OCI-LY3 (cell line): Measurements from ENCODE around the gene XYLT2.

Source experiments
- H2AFZ ChIP-seq: fragments of 200-600, 300-600 bp; shearing (Covaris generic); 2 replicates; pipeline ENCODE4 v1.6.0; 2014; ENCODE audit warnings: antibody characterized with exemption, low read depth, low read length
- H3K27ac ChIP-seq: fragments of 200-600, 300-600 bp; sonication (generic); 2 replicates; pipeline ENCODE4 v1.5.1; 2014; ENCODE audit warnings: mild to moderate bottlenecking, low read length, moderate library complexity, mixed read lengths
- H3K27me3 ChIP-seq: fragments of 200-600, 300-600 bp; sonication (generic); 2 replicates; pipeline ENCODE4 v1.6.1; 2014; ENCODE audit warnings: low read depth, low read length, mixed read lengths
- H3K36me3 ChIP-seq: fragments of 200-600, 300-600 bp; sonication (generic); replicated peaks from 2 replicates; pipeline ENCODE3; 2014; ENCODE audit warnings: low read depth, low read length, mixed read lengths
- H3K4me1 ChIP-seq: fragments of 300-600, 200-600 bp; sonication (generic); 2 replicates; pipeline ENCODE4 v1.6.1; 2014; ENCODE audit warnings: low read length, mixed read lengths
- H3K4me2 ChIP-seq: fragments of 200-600, 300-600 bp; sonication (generic); 2 replicates; pipeline ENCODE4 v1.6.1; 2014; ENCODE audit warnings: low read length, mixed read lengths
- H3K4me3 ChIP-seq: fragments of 300-600, 200-600 bp; sonication (generic); 2 replicates; pipeline ENCODE4 v1.5.1; 2014; ENCODE audit warnings: antibody characterized with exemption, mild to moderate bottlenecking, low read length, moderate library complexity
- H3K79me2 ChIP-seq: fragments of 300-600, 200-600 bp; shearing (Covaris generic); 2 replicates; pipeline ENCODE4 v1.6.1; 2014; ENCODE audit warnings: mild to moderate bottlenecking, low read length, mixed read lengths
- H3K9ac ChIP-seq: fragments of 300-600, 200-600 bp; shearing (Covaris generic); 2 replicates; pipeline ENCODE4 v1.6.0; 2014; ENCODE audit warnings: mild to moderate bottlenecking, low read length, moderate library complexity
- H3K9me3 ChIP-seq: fragments of 200-600, 300-600 bp; shearing (Covaris generic); 2 replicates; pipeline ENCODE4 v1.6.1; 2014; ENCODE audit warnings: low read length, mixed read lengths; ENCODE audit not compliant: insufficient read depth
- H4K20me1 ChIP-seq: fragments of 200-600, 300-600 bp; sonication (generic); 2 replicates; pipeline ENCODE4 v1.6.1; 2016; ENCODE audit warnings: low read length, mixed read lengths; ENCODE audit not compliant: insufficient read depth
- EZH2phosphoT487 ChIP-seq: fragments of 200-600 bp; shearing (Covaris generic); IDR thresholded peaks from 2 replicates; pipeline ENCODE4 v1.6.1; 2018; ENCODE audit warnings: antibody characterized with exemption, mixed run types, low read depth
- TF ChIP-seq, protein P1 (sequence below): fragments of 200-600, 300-600 bp; sonication (generic); IDR thresholded peaks from 2 replicates; pipeline ENCODE4 v1.5.1; 2014; ENCODE audit warnings: antibody characterized with exemption, low read length, low read depth

XYLT2 gene

DNA sequence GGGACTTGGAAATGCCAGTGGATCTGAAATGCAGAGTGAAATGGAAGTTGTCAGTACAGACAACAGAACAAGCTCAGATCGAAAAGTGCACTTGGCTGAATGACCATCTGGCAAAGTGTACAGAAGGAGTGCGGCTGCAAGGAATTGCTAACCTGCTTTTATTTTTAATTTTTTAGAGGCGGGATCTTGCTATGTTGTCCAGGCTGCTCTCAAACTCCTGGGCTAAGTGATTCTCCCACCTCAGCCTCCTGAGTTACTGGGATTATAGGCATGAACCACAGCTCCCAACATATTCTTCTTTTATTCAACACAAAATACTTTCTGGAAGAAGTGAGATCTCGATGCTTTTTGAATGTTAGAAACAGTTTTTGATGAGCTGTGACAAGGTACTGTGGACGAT is 47.8 kb downstream of the XYLT2 start:
- Histone ChIP-seq H2AFZ (no peak overlapping the region), H3K27ac (no peak overlapping the region), H3K36me3 (peaks cover 65% of the 10 kb centered on the region), H4K20me1 (peaks cover 13% of the 10 kb centered on the region; the same call in 1 of the 2 replicates), H3K4me2 (no peak overlapping the region), H3K4me3 (no peak overlapping the region), H3K79me2 (peaks cover 56% of the 10 kb centered on the region), H3K27me3 (no peaks in the 10 kb centered on the region), H3K9ac (no peak overlapping the region), H3K9me3 (no peaks in the 10 kb centered on the region), H3K4me1 (peaks cover 34% of the 10 kb centered on the region)
- TF ChIP-seq, protein P1, sequence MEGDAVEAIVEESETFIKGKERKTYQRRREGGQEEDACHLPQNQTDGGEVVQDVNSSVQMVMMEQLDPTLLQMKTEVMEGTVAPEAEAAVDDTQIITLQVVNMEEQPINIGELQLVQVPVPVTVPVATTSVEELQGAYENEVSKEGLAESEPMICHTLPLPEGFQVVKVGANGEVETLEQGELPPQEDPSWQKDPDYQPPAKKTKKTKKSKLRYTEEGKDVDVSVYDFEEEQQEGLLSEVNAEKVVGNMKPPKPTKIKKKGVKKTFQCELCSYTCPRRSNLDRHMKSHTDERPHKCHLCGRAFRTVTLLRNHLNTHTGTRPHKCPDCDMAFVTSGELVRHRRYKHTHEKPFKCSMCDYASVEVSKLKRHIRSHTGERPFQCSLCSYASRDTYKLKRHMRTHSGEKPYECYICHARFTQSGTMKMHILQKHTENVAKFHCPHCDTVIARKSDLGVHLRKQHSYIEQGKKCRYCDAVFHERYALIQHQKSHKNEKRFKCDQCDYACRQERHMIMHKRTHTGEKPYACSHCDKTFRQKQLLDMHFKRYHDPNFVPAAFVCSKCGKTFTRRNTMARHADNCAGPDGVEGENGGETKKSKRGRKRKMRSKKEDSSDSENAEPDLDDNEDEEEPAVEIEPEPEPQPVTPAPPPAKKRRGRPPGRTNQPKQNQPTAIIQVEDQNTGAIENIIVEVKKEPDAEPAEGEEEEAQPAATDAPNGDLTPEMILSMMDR: no peak
- no peak for TF ChIP-seq EZH2phosphoT487

DNA sequence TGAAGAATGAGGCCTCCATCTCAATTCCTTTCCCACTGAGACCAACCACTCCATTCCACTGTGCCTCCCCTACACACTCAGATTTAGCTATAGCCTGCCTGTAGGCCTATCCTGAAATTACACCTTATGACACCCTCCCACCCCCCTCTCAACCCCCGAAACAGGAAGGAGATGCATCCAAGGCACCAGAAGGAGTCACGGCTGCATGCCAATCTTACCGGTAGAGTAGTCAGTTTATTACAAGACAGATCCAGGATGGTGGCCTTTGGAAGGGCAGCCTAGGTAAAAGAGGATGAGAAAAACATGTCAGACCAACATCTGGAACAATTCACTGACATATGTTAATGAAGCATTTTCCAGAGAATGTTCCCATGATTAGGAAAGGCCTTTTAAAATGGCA is 48.8 kb downstream of the XYLT2 start:
- H3K27me3 ChIP-seq: no peaks in the 10 kb centered on the region
- peaks cover 56% of the 10 kb centered on the region for H3K79me2 ChIP-seq
- H3K36me3 ChIP-seq: peaks cover 55% of the 10 kb centered on the region
- no peaks in the 10 kb centered on the region for H3K9me3 ChIP-seq
- no peak overlapping the region for H3K4me2 ChIP-seq
- no peak overlapping the region for H2AFZ ChIP-seq
- peaks cover 34% of the 10 kb centered on the region for H3K4me1 ChIP-seq
- peaks cover 13% of the 10 kb centered on the region; the same call in 1 of the 2 replicates for H4K20me1 ChIP-seq
- H3K27ac ChIP-seq: no peak overlapping the region
- H3K9ac ChIP-seq: no peak overlapping the region
- TF ChIP-seq EZH2phosphoT487: no peak
- H3K4me3 ChIP-seq: no peak overlapping the region

DNA sequence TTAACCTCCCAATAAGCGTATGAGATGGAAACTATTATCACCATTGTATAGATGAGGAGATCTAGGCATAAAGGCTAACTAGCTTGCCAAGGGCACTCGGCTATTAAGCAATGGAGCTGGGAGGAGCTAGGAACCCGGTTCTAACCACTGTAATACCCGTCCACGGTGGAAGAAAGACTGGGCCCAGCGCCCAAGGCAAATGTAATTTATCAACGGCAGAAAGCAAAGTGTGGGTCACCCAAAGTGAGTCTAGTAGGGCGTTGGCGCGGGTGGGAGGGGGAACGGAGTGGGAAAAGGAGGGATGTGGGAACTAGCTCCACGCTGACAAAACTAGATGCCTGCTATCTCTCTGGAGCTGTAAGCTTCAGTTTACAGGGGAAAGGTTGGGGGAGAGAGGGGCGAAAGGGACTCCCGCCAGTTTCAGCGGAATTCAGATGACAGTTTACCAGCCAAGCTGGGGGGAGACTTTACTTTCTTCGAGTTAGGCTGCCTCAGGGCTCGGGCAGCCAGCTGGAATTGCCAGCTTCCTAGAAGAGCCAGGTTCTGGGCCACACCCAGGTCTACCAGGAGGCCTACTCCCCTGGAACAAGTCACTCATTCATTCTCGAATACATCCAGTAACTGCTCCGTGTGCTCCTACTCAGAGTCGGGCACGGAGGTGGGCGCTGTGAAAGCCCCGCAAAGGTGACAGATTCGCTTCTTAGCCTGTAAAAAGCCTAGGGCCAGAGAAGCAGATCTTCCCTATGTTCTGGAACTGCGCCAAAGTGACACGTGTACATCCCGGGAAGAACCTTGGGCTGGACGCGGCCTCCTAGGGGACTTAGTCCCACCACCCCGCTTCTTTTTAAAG is 50.6 kb downstream of the XYLT2 start:
- TF ChIP-seq EZH2phosphoT487: no peak
- TF ChIP-seq, protein P1: no peak
- peaks cover 47% of the 10 kb centered on the region for H3K79me2 ChIP-seq
- H3K27ac ChIP-seq: peak overlapping the region; percentile 51
- no peak overlapping the region for H2AFZ ChIP-seq
- H3K4me1 ChIP-seq: peaks cover 27% of the 10 kb centered on the region
- peak overlapping the region; percentile 96 for H3K9ac ChIP-seq
- peaks cover 13% of the 10 kb centered on the region; the same call in 1 of the 2 replicates for H4K20me1 ChIP-seq
- H3K36me3 ChIP-seq: peaks cover 42% of the 10 kb centered on the region
- peak overlapping the region; percentile 97 for H3K4me3 ChIP-seq
- no peaks in the 10 kb centered on the region for H3K27me3 ChIP-seq
- H3K9me3 ChIP-seq: no peaks in the 10 kb centered on the region
- H3K4me2 ChIP-seq: peak overlapping the region; percentile 95

DNA sequence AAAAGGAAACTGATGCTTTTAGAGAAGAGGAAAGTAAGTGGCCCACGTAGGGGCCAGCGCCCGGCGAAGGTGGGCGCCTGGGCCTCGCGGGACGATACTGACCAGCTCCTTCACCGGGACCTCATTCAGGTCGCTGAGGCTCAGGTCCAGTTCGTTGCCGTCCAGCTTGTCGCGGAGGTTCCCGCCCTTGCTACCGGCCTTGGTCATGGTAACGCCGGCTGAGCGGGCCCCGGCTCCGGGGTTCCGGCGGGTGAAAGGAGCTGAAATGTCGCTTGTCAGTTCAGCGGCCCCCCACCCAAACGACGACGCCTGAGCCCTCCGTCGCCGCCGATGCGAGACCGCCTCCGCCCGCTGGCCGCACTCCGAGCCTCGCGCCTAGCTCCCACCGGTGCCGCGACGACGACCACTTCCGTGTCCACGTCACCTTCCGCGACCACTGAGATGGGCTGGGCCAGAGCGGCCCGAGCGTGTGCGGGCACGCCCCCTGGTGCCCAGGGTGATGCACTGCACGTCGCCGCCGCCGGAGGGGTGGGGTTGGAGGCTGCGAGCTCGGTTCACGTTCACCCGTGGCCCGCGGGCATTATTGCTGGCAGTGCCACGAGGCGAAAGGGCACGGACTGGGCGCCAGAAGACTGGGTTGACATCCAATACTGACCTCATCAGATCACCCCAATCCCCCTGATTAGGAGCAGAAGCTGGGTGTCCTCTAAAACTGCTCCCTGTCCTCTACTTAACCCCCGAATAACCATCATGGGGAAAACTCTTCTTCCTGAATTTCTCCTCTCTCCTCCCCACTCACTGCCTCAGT is 51.4 kb downstream of the XYLT2 start, which contains the start of gene LRRC59:
Gene LRRC59, minus strand, starts transcription at position 413 of the 808 bp plus-strand sequence. Its CDS starts 206 bp downstream, at position 207.
- Histone ChIP-seq H3K27me3 (no peaks in the 10 kb centered on the region), H2AFZ (peak within 1 kb of the TSS; percentile 95), H3K36me3 (peaks cover 36% of the 10 kb centered on the region), H3K4me3 (peak within 1 kb of the TSS; percentile 97), H3K4me1 (peaks cover 18% of the 10 kb centered on the region), H3K79me2 (peaks cover 47% of the 10 kb centered on the region), H4K20me1 (peaks cover 13% of the 10 kb centered on the region; the same call in 1 of the 2 replicates), H3K9ac (peak within 1 kb of the TSS; percentile 96), H3K27ac (peak within 1 kb of the TSS; percentile 51), H3K9me3 (no peaks in the 10 kb centered on the region), H3K4me2 (peak within 1 kb of the TSS; percentile 95)
- TF ChIP-seq EZH2phosphoT487: no peak
- TF ChIP-seq, protein P1: peak; percentile 79
